ENCODE measurements around the gene BTG4. TPM values are rescaled to one million over a fixed set of nuclear protein-coding genes. Genes with fewer than 3 reads are reported as not detected.

BTG4 gene
- total RNA-seq, 1 experiment from 2014 or later, result not detected

DNA sequence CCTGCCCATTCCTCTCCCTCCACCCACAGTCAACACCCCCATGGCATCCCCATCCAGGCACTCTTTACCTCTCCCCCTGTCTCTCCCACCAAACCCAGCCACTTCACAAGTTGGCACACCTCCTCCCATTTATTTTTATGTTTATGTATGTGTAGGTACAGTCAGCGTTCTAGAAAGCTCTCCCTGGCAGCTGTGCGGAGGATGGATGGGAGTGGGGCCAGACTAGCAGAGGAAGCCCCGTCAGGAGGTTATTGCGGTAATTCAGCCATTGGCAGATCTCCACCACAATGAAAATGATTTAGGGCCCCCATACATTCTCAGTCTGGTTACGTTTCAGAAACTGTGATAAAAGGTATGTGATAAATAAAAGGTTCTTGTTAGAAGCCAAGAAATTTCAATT lies 51.3 kb downstream of the BTG4 start:
- Mint-ChIP-seq H3K4me1 (no peaks in the 10 kb centered on the region), H3K4me3 (no peak overlapping the region), H3K9me3 (no peaks in the 10 kb centered on the region), H3K36me3 (no peaks in the 10 kb centered on the region), H3K27me3 (ENCODE audit: low read depth) (no peaks in the 10 kb centered on the region; the same call in none of the 2 replicates), H3K27ac (no peak overlapping the region)
- TF ChIP-seq TEAD4 (CRISPR knock-in tag; IDR thresholded peaks at IDR 0.05), result no peak
- TF ChIP-seq, protein P1, sequence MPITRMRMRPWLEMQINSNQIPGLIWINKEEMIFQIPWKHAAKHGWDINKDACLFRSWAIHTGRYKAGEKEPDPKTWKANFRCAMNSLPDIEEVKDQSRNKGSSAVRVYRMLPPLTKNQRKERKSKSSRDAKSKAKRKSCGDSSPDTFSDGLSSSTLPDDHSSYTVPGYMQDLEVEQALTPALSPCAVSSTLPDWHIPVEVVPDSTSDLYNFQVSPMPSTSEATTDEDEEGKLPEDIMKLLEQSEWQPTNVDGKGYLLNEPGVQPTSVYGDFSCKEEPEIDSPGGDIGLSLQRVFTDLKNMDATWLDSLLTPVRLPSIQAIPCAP (CRISPR knock-in tag; IDR thresholded peaks at IDR 0.05), result no peak
- TF ChIP-seq, protein P2, sequence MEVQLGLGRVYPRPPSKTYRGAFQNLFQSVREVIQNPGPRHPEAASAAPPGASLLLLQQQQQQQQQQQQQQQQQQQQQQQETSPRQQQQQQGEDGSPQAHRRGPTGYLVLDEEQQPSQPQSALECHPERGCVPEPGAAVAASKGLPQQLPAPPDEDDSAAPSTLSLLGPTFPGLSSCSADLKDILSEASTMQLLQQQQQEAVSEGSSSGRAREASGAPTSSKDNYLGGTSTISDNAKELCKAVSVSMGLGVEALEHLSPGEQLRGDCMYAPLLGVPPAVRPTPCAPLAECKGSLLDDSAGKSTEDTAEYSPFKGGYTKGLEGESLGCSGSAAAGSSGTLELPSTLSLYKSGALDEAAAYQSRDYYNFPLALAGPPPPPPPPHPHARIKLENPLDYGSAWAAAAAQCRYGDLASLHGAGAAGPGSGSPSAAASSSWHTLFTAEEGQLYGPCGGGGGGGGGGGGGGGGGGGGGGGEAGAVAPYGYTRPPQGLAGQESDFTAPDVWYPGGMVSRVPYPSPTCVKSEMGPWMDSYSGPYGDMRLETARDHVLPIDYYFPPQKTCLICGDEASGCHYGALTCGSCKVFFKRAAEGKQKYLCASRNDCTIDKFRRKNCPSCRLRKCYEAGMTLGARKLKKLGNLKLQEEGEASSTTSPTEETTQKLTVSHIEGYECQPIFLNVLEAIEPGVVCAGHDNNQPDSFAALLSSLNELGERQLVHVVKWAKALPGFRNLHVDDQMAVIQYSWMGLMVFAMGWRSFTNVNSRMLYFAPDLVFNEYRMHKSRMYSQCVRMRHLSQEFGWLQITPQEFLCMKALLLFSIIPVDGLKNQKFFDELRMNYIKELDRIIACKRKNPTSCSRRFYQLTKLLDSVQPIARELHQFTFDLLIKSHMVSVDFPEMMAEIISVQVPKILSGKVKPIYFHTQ (CRISPR knock-in tag; IDR thresholded peaks at IDR 0.05), result no peak
- TF ChIP-seq MYBL2 (CRISPR knock-in tag; IDR thresholded peaks at IDR 0.05), result no peak
- TF ChIP-seq EMX1 (CRISPR knock-in tag; IDR thresholded peaks at IDR 0.05), result no peak
- TF ChIP-seq, protein P3, sequence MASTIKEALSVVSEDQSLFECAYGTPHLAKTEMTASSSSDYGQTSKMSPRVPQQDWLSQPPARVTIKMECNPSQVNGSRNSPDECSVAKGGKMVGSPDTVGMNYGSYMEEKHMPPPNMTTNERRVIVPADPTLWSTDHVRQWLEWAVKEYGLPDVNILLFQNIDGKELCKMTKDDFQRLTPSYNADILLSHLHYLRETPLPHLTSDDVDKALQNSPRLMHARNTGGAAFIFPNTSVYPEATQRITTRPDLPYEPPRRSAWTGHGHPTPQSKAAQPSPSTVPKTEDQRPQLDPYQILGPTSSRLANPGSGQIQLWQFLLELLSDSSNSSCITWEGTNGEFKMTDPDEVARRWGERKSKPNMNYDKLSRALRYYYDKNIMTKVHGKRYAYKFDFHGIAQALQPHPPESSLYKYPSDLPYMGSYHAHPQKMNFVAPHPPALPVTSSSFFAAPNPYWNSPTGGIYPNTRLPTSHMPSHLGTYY (CRISPR knock-in tag; IDR thresholded peaks at IDR 0.05), result no peak
- no peak for TF ChIP-seq FOXP1 (CRISPR knock-in tag; IDR thresholded peaks at IDR 0.05; ENCODE audit: borderline replicate concordance)
- no peak for TF ChIP-seq GRHL2 (CRISPR knock-in tag; IDR thresholded peaks at IDR 0.05; ENCODE audit: insufficient replicate concordance, severe bottlenecking)
- TF ChIP-seq ATF1 (CRISPR knock-in tag; IDR thresholded peaks at IDR 0.05), result no peak
- no peak for TF ChIP-seq MXD4 (CRISPR knock-in tag; IDR thresholded peaks at IDR 0.05; ENCODE audit: borderline replicate concordance)
- no peak for TF ChIP-seq NR3C1 (CRISPR knock-in tag; conservative IDR thresholded peaks at IDR 0.05; ENCODE audit: low read depth)
- no peak for TF ChIP-seq NFYB (CRISPR knock-in tag; conservative IDR thresholded peaks at IDR 0.05; ENCODE audit: low read depth)
- TF ChIP-seq, protein P4, sequence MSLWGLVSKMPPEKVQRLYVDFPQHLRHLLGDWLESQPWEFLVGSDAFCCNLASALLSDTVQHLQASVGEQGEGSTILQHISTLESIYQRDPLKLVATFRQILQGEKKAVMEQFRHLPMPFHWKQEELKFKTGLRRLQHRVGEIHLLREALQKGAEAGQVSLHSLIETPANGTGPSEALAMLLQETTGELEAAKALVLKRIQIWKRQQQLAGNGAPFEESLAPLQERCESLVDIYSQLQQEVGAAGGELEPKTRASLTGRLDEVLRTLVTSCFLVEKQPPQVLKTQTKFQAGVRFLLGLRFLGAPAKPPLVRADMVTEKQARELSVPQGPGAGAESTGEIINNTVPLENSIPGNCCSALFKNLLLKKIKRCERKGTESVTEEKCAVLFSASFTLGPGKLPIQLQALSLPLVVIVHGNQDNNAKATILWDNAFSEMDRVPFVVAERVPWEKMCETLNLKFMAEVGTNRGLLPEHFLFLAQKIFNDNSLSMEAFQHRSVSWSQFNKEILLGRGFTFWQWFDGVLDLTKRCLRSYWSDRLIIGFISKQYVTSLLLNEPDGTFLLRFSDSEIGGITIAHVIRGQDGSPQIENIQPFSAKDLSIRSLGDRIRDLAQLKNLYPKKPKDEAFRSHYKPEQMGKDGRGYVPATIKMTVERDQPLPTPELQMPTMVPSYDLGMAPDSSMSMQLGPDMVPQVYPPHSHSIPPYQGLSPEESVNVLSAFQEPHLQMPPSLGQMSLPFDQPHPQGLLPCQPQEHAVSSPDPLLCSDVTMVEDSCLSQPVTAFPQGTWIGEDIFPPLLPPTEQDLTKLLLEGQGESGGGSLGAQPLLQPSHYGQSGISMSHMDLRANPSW (CRISPR knock-in tag; conservative IDR thresholded peaks at IDR 0.05; ENCODE audit: low read depth), result no peak
- TF ChIP-seq, protein P5, sequence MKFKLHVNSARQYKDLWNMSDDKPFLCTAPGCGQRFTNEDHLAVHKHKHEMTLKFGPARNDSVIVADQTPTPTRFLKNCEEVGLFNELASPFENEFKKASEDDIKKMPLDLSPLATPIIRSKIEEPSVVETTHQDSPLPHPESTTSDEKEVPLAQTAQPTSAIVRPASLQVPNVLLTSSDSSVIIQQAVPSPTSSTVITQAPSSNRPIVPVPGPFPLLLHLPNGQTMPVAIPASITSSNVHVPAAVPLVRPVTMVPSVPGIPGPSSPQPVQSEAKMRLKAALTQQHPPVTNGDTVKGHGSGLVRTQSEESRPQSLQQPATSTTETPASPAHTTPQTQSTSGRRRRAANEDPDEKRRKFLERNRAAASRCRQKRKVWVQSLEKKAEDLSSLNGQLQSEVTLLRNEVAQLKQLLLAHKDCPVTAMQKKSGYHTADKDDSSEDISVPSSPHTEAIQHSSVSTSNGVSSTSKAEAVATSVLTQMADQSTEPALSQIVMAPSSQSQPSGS (CRISPR knock-in tag; IDR thresholded peaks at IDR 0.05; ENCODE audit: borderline replicate concordance, low read depth), result no peak
- no peak for TF ChIP-seq RELA (CRISPR knock-in tag; IDR thresholded peaks at IDR 0.05; ENCODE audit: borderline replicate concordance)
- no peak for TF ChIP-seq TCF7 (CRISPR knock-in tag; IDR thresholded peaks at IDR 0.05; ENCODE audit: low read depth)
- TF ChIP-seq, protein P6, sequence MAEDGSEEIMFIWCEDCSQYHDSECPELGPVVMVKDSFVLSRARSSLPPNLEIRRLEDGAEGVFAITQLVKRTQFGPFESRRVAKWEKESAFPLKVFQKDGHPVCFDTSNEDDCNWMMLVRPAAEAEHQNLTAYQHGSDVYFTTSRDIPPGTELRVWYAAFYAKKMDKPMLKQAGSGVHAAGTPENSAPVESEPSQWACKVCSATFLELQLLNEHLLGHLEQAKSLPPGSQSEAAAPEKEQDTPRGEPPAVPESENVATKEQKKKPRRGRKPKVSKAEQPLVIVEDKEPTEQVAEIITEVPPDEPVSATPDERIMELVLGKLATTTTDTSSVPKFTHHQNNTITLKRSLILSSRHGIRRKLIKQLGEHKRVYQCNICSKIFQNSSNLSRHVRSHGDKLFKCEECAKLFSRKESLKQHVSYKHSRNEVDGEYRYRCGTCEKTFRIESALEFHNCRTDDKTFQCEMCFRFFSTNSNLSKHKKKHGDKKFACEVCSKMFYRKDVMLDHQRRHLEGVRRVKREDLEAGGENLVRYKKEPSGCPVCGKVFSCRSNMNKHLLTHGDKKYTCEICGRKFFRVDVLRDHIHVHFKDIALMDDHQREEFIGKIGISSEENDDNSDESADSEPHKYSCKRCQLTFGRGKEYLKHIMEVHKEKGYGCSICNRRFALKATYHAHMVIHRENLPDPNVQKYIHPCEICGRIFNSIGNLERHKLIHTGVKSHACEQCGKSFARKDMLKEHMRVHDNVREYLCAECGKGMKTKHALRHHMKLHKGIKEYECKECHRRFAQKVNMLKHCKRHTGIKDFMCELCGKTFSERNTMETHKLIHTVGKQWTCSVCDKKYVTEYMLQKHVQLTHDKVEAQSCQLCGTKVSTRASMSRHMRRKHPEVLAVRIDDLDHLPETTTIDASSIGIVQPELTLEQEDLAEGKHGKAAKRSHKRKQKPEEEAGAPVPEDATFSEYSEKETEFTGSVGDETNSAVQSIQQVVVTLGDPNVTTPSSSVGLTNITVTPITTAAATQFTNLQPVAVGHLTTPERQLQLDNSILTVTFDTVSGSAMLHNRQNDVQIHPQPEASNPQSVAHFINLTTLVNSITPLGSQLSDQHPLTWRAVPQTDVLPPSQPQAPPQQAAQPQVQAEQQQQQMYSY (CRISPR knock-in tag; IDR thresholded peaks at IDR 0.05), result no peak
- no peak for TF ChIP-seq CBFB (CRISPR knock-in tag; IDR thresholded peaks at IDR 0.05; ENCODE audit: low read depth)
- no peak for ATAC-seq
- no peak for DNase-seq (ENCODE audit: low spot score)
- ChIA-PET POLR2A (no interaction called here), CTCF (interaction anchor here (0.6 to 2.2 kb wide), 3 partner anchors 32 to 818 kb away, joined by 3 to 9 read pairs (median 4); no protein-coding TSS in a partner anchor)
